Fibroblast of lung (primary cell): ENCODE data around the gene PXN. TPM values are rescaled to one million over a fixed set of nuclear protein-coding genes. Genes with fewer than 3 reads are reported as not detected.

Source experiments
- DNase-seq, 2 donors: peaks; one replicate each; pipeline versions ENCODE4 v3.0.0 to v3.0.0-alpha.2; 2010; ENCODE audit warnings: low read depth in 2 of 2
- H2AFZ ChIP-seq: 2 replicates; pipeline ENCODE4 v1.5.1; 2012; ENCODE audit warnings: low read length, control low read depth, inconsistent platforms
- H3K27ac ChIP-seq: 2 replicates; pipeline ENCODE4 v1.5.1; 2011; ENCODE audit warnings: low read length, control low read depth; ENCODE audit not compliant: insufficient read depth
- H3K27me3 ChIP-seq: 2 replicates; pipeline ENCODE4 v1.5.1; 2011; ENCODE audit warnings: mild to moderate bottlenecking, low read length; ENCODE audit not compliant: control insufficient read depth, insufficient read depth
- H3K36me3 ChIP-seq: 2 replicates; pipeline ENCODE4 v1.5.1; 2011; ENCODE audit warnings: low read length; ENCODE audit not compliant: control insufficient read depth, insufficient read depth
- H3K4me1 ChIP-seq: 2 replicates; pipeline ENCODE4 v1.5.1; 2011; ENCODE audit warnings: low read length; ENCODE audit not compliant: control insufficient read depth, insufficient read depth; ENCODE audit errors: extremely low read depth
- H3K4me2 ChIP-seq: 2 replicates; pipeline ENCODE4 v1.5.1; 2011; ENCODE audit warnings: low read length, control low read depth; ENCODE audit not compliant: insufficient read depth; ENCODE audit errors: extremely low read depth
- H3K4me3 ChIP-seq, 4 experiments: fragments of 200-600 bp in 1 of 4; sonication (generic) in 1 of 4; replicated peaks in 1 of 4; 2 replicates each; pipeline ENCODE4 v1.5.1; 2011 to 2016; ENCODE audit warnings: low read length in 4 of 4, low read depth in 3 of 4, mild to moderate bottlenecking in 3 of 4, control low read depth in 2 of 4, inconsistent platforms in 1 of 4, mixed read lengths in 1 of 4; ENCODE audit not compliant: insufficient read depth in 1 of 4; ENCODE audit errors: control extremely low read depth in 1 of 4
- H3K79me2 ChIP-seq: 2 replicates; pipeline ENCODE4 v1.5.1; 2012; ENCODE audit warnings: mild to moderate bottlenecking, low read length, inconsistent platforms; ENCODE audit not compliant: control insufficient read depth, insufficient read depth
- H3K9ac ChIP-seq: 2 replicates; pipeline ENCODE4 v1.5.1; 2011; ENCODE audit warnings: mild to moderate bottlenecking, low read length, control low read depth; ENCODE audit not compliant: insufficient read depth
- H3K9me3 ChIP-seq: 2 replicates; pipeline ENCODE4 v1.5.1; 2012; ENCODE audit warnings: low read depth, low read length; ENCODE audit not compliant: control insufficient read depth, insufficient read depth
- H4K20me1 ChIP-seq: 2 replicates; pipeline ENCODE4 v1.5.1; 2011; ENCODE audit warnings: low read length; ENCODE audit not compliant: control insufficient read depth, insufficient read depth; ENCODE audit errors: extremely low read depth
- CTCF ChIP-seq, 2 donors: IDR thresholded peaks in 1 of 2; conservative IDR thresholded peaks in 1 of 2; 1 replicate in 1 of 2; 2 replicates in 1 of 2; pipeline ENCODE4 v1.5.1; 2011 to 2012; ENCODE audit warnings: low read length in 2 of 2, control low read depth in 1 of 2, inconsistent platforms in 1 of 2, low read depth in 1 of 2, mild to moderate bottlenecking in 1 of 2
- EZH2 ChIP-seq: IDR thresholded peaks from 2 replicates; pipeline ENCODE4 v1.5.1; 2012; ENCODE audit warnings: low read length, control low read depth, mild to moderate bottlenecking; ENCODE audit errors: missing control alignments
- polyA plus RNA-seq, 2 donors: library from polyadenylated mRNA; depleted of rRNA in 1 of 2; stranded (reverse) in 1 of 2; unstranded in 1 of 2; fragments of >200 nt; gene quantifications; 2 replicates each; pipeline ENCODE4 v1.2.1, GENCODE V29; 2011 to 2012; ENCODE audit warnings: missing spikeins in 1 of 2
- total RNA-seq: library from RNA; depleted of rRNA; stranded (reverse); fragments of >200 nt; gene quantifications from 2 replicates; pipeline ENCODE4 v1.2.1, GENCODE V29; 2014

The PXN gene
- total and polyA plus RNA-seq, 2 donors (not counting 1 experiment from before 2014, with no cell fraction given), result 21.5 to 31.4 TPM

DNA sequence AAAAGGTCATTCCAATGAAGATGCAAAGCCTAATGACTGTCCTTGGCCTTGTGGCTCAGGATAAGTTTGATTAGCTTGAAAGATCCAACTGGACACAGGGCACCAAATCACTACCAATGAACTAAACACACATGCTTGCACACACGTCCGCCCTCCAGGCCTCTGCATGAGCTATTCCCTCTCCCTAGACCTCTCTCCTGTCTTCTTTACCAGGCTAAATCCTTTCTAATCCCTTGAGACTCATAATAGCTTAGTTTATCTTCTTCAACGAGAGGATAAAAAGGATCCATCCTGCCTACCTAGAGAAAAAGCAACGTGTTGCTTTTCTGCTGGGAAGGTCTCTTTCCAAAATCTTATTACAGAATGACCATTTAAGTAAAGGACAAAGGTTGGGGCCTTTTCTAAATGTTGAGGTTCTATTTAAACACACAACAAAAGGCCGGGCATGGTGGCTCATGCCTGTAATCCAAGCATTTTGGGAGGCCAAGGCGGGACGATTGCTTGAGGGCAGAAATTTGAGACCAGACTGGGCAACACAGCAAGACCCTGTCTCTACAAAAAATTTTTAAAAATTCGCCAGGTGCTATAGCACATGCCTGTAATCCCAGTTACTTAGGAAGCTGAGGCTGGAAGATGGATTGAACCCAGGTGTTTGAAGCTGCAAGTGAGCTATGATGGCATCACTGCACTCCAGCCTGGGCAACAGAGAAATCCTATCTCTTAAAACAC, 22.4 kb downstream of the PXN start:
- H3K4me1 ChIP-seq, result peaks cover 29% of the 10 kb centered on the region

GRCh38 chr12:120242275-120242799, 23.2 kb downstream of the PXN start:
- H3K9ac ChIP-seq, result no peak overlapping the region
- TF ChIP-seq EZH2 (no peak), CTCF (conservative IDR thresholded peaks at IDR 0.05 in 1 of 2, IDR thresholded peaks at IDR 0.05 in 1 of 2; ENCODE audit: low read depth in 1 of 2, low read length in 2 of 2) (no peak)
- no peak overlapping the region for H3K4me2 ChIP-seq
- no peak overlapping the region for H3K27ac ChIP-seq
- no peaks in the 10 kb centered on the region for H3K27me3 ChIP-seq
- peaks cover 3% of the 10 kb centered on the region for H3K36me3 ChIP-seq
- peaks cover 35% of the 10 kb centered on the region for H3K4me1 ChIP-seq
- no peaks in the 10 kb centered on the region for H3K9me3 ChIP-seq
- peaks cover 87% of the 10 kb centered on the region for H3K79me2 ChIP-seq
- H2AFZ ChIP-seq, result no peak overlapping the region
- H3K4me3 ChIP-seq, result no peak overlapping the region
- H4K20me1 ChIP-seq, result no peaks in the 10 kb centered on the region
- no peak for DNase-seq

More for the DNA sequence above, 22.4 kb downstream of the PXN start:
- peaks cover 3% of the 10 kb centered on the region for H3K36me3 ChIP-seq
- H3K79me2 ChIP-seq, result peaks cover 86% of the 10 kb centered on the region
- no peaks in the 10 kb centered on the region for H3K9me3 ChIP-seq
- H3K27ac ChIP-seq, result no peak overlapping the region
- TF ChIP-seq EZH2 (no peak), CTCF (conservative IDR thresholded peaks at IDR 0.05 in 1 of 2, IDR thresholded peaks at IDR 0.05 in 1 of 2; ENCODE audit: low read depth in 1 of 2, low read length in 2 of 2) (no peak)
- H3K4me2 ChIP-seq, result no peak overlapping the region
- H4K20me1 ChIP-seq, result no peaks in the 10 kb centered on the region
- no peaks in the 10 kb centered on the region for H3K27me3 ChIP-seq
- no peak overlapping the region for H3K9ac ChIP-seq
- no peak overlapping the region for H2AFZ ChIP-seq
- no peak overlapping the region for H3K4me3 ChIP-seq
- no peak for DNase-seq

GRCh38 chr12:120241561-120242274, 23.8 kb downstream of the PXN start:
- Histone ChIP-seq H3K36me3 (peaks cover 3% of the 10 kb centered on the region), H3K27ac (no peak overlapping the region), H3K4me1 (peaks cover 37% of the 10 kb centered on the region), H4K20me1 (no peaks in the 10 kb centered on the region), H3K4me2 (no peak overlapping the region), H3K9me3 (no peaks in the 10 kb centered on the region), H3K4me3 (no peak overlapping the region), H3K27me3 (no peaks in the 10 kb centered on the region), H3K9ac (no peak overlapping the region), H2AFZ (no peak overlapping the region), H3K79me2 (peaks cover 87% of the 10 kb centered on the region)
- DNase-seq, result peak in 1 of 2 donors; percentile 45
- TF ChIP-seq EZH2, result no peak
- no peak for TF ChIP-seq CTCF (conservative IDR thresholded peaks at IDR 0.05 in 1 of 2, IDR thresholded peaks at IDR 0.05 in 1 of 2; ENCODE audit: low read depth in 1 of 2, low read length in 2 of 2)
